Trophoblast cell (in vitro differentiated cells and primary cell): Measurements from ENCODE around the gene CIAO2B.

ENCODE experiments used
- DNase-seq, 2 donors: peaks; one replicate each; pipeline ENCODE4 v3.0.0-alpha.2; 2016
- H2AFZ ChIP-seq: 2 replicates; pipeline ENCODE4 v1.6.1; 2013; ENCODE audit warnings: low read length, moderate library complexity, mild to moderate bottlenecking; ENCODE audit not compliant: insufficient read depth, poor library complexity
- H2AK5ac ChIP-seq: 2 replicates; pipeline ENCODE4 v1.6.1; 2013; ENCODE audit warnings: mild to moderate bottlenecking, low read length
- H2BK120ac ChIP-seq: 2 replicates; pipeline ENCODE4 v1.6.1; 2013; ENCODE audit warnings: low read length, mild to moderate bottlenecking, moderate library complexity; ENCODE audit not compliant: insufficient read depth, poor library complexity
- H2BK12ac ChIP-seq: 2 replicates; pipeline ENCODE4 v1.6.1; 2013; ENCODE audit warnings: mild to moderate bottlenecking, low read length, moderate library complexity
- H2BK5ac ChIP-seq: 2 replicates; pipeline ENCODE4 v1.6.1; 2013; ENCODE audit warnings: low read length, low read depth, moderate library complexity, mild to moderate bottlenecking; ENCODE audit not compliant: poor library complexity
- H3K14ac ChIP-seq: 2 replicates; pipeline ENCODE4 v1.6.1; 2013; ENCODE audit warnings: mild to moderate bottlenecking, low read length
- H3K18ac ChIP-seq: 2 replicates; pipeline ENCODE4 v1.6.1; 2013; ENCODE audit warnings: mild to moderate bottlenecking, low read length
- H3K23ac ChIP-seq: 2 replicates; pipeline ENCODE4 v1.6.1; 2013; ENCODE audit warnings: low read length
- H3K27ac ChIP-seq: 2 replicates; pipeline ENCODE4 v1.5.1; 2013; ENCODE audit warnings: low read depth, mild to moderate bottlenecking, inconsistent platforms, low read length, moderate library complexity
- H3K27me3 ChIP-seq: 2 replicates; pipeline ENCODE4 v1.6.1; 2013; ENCODE audit warnings: inconsistent platforms, mild to moderate bottlenecking, low read length, moderate library complexity; ENCODE audit not compliant: insufficient read depth
- H3K36me3 ChIP-seq, 2 experiments: 1 replicate in 1 of 2; 2 replicates in 1 of 2; pipeline ENCODE4 v1.6.1; 2013; ENCODE audit warnings: low read length in 2 of 2, mild to moderate bottlenecking in 2 of 2, moderate library complexity in 1 of 2; ENCODE audit not compliant: insufficient read depth in 2 of 2, control insufficient read depth in 1 of 2
- H3K4ac ChIP-seq: 2 replicates; pipeline ENCODE4 v1.6.1; 2013; ENCODE audit warnings: low read depth, mild to moderate bottlenecking, low read length, moderate library complexity
- H3K4me1 ChIP-seq, 2 experiments: 1 replicate in 1 of 2; 2 replicates in 1 of 2; pipeline ENCODE4 v1.6.1; 2013; ENCODE audit warnings: low read length in 2 of 2, mild to moderate bottlenecking in 2 of 2, moderate library complexity in 1 of 2; ENCODE audit not compliant: insufficient read depth in 2 of 2, control insufficient read depth in 1 of 2
- H3K4me2 ChIP-seq: 2 replicates; pipeline ENCODE4 v1.6.1; 2013; ENCODE audit warnings: inconsistent platforms, mild to moderate bottlenecking, low read length, moderate library complexity
- H3K4me3 ChIP-seq: 2 replicates; pipeline ENCODE4 v1.5.1; 2013; ENCODE audit warnings: mild to moderate bottlenecking, low read depth, low read length, inconsistent platforms
- H3K79me1 ChIP-seq: one replicate; pipeline ENCODE4 v1.6.1; 2013; ENCODE audit warnings: low read length
- H3K79me2 ChIP-seq: 2 replicates; pipeline ENCODE4 v1.6.1; 2013; ENCODE audit warnings: low read length, mild to moderate bottlenecking; ENCODE audit not compliant: control insufficient read depth, insufficient read depth, poor library complexity
- H3K9ac ChIP-seq: 2 replicates; pipeline ENCODE4 v1.6.1; 2013; ENCODE audit warnings: mild to moderate bottlenecking, low read length
- H3K9me3 ChIP-seq: 2 replicates; pipeline ENCODE4 v1.6.1; 2013; ENCODE audit warnings: low read depth, mild to moderate bottlenecking, control low read depth, inconsistent platforms, low read length; ENCODE audit not compliant: insufficient read depth
- H4K12ac ChIP-seq: 2 replicates; pipeline ENCODE4 v1.6.1; 2013; ENCODE audit warnings: low read depth, mild to moderate bottlenecking, low read length, moderate library complexity
- H4K8ac ChIP-seq: 2 replicates; pipeline ENCODE4 v1.6.1; 2013; ENCODE audit warnings: low read depth, mild to moderate bottlenecking, low read length, moderate library complexity
- H4K91ac ChIP-seq: one replicate; pipeline ENCODE4 v1.6.1; 2013; ENCODE audit warnings: low read depth, mild to moderate bottlenecking, low read length, moderate library complexity
- WGBS: extraction: QIAGEN DNeasy Blood & Tissue Kit; methylation state at CpG from one replicate; pipeline ENCODE4 v1.1.7; 2013; ENCODE audit warnings: missing lambda C conversion rate; ENCODE audit not compliant: insufficient read length, insufficient coverage; ENCODE audit errors: extremely low coverage; 5-methylcytosine and 5-hydroxymethylcytosine counted together

Gene CIAO2B

GRCh38 chr16:66894055-66894454 is 40.1 kb downstream of the CIAO2B start:
- Histone ChIP-seq H3K27ac (no peak overlapping the region), H4K8ac (no peak overlapping the region), H3K18ac (no peak overlapping the region), H3K36me3 (peaks cover 2 to 5% of the 10 kb centered on the region in 2 experiments), H3K79me2 (no peaks in the 10 kb centered on the region), H3K4me2 (no peak overlapping the region), H3K14ac (no peak overlapping the region), H3K79me1 (no peaks in the 10 kb centered on the region), H3K4ac (no peak overlapping the region), H3K4me3 (no peak overlapping the region), H3K9ac (no peak overlapping the region), H2AK5ac (no peak overlapping the region), H2BK120ac (no peak overlapping the region), H2BK12ac (no peak overlapping the region), H3K9me3 (peaks cover 2% of the 10 kb centered on the region), H4K12ac (no peak overlapping the region), H2AFZ (no peak overlapping the region), H3K27me3 (no peaks in the 10 kb centered on the region), H2BK5ac (no peak overlapping the region), H4K91ac (no peak overlapping the region), H3K23ac (no peak overlapping the region), H3K4me1 (peaks cover 0 to 2% of the 10 kb centered on the region in 2 experiments)
- WGBS: no CpG with 5 or more reads among the region's 2 CpGs
- DNase-seq: no peak

- no peak overlapping the region for H2AK5ac ChIP-seq
- WGBS: no CpG with 5 or more reads among the region's 6 CpGs
- H3K27me3 ChIP-seq: no peaks in the 10 kb centered on the region
- H3K14ac ChIP-seq: no peak overlapping the region
- H4K12ac ChIP-seq: no peak overlapping the region
- H3K4me3 ChIP-seq: no peak overlapping the region
- no peak overlapping the region for H2BK120ac ChIP-seq
- H3K79me2 ChIP-seq: no peaks in the 10 kb centered on the region
- no peak overlapping the region for H2AFZ ChIP-seq
- no peak overlapping the region for H4K8ac ChIP-seq
- no peak overlapping the region for H2BK12ac ChIP-seq
- no peaks in the 10 kb centered on the region for H3K79me1 ChIP-seq
- no peak overlapping the region for H4K91ac ChIP-seq
- H3K9me3 ChIP-seq: peaks cover 2% of the 10 kb centered on the region
- DNase-seq: no peak
- H3K23ac ChIP-seq: no peak overlapping the region
- H3K4me2 ChIP-seq: no peak overlapping the region
- no peak overlapping the region for H3K9ac ChIP-seq
- no peak overlapping the region for H3K18ac ChIP-seq
- H3K4ac ChIP-seq: no peak overlapping the region
- H3K27ac ChIP-seq: no peak overlapping the region
- no peak overlapping the region for H2BK5ac ChIP-seq
- peaks cover 2 to 5% of the 10 kb centered on the region in 2 experiments for H3K36me3 ChIP-seq
- peaks cover 0 to 7% of the 10 kb centered on the region in 2 experiments for H3K4me1 ChIP-seq
Measured at GRCh38 chr16:66891797-66892196, 42.4 kb downstream of the CIAO2B start.

- no peak overlapping the region for H4K91ac ChIP-seq
- H2AK5ac ChIP-seq: no peak overlapping the region
- H4K8ac ChIP-seq: no peak overlapping the region
- H3K9ac ChIP-seq: no peak overlapping the region
- H3K23ac ChIP-seq: no peak overlapping the region
- H3K4me2 ChIP-seq: no peak overlapping the region
- H2BK120ac ChIP-seq: no peak overlapping the region
- no peaks in the 10 kb centered on the region for H3K79me2 ChIP-seq
- H3K27ac ChIP-seq: no peak overlapping the region
- no peak overlapping the region for H2BK12ac ChIP-seq
- H3K18ac ChIP-seq: no peak overlapping the region
- H3K4ac ChIP-seq: no peak overlapping the region
- H2AFZ ChIP-seq: no peak overlapping the region
- DNase-seq: no peak
- no peaks in the 10 kb centered on the region for H3K27me3 ChIP-seq
- no peak overlapping the region for H3K14ac ChIP-seq
- H3K79me1 ChIP-seq: no peaks in the 10 kb centered on the region
- H2BK5ac ChIP-seq: no peak overlapping the region
- peaks cover 0 to 10% of the 10 kb centered on the region in 2 experiments for H3K4me1 ChIP-seq
- H3K4me3 ChIP-seq: no peak overlapping the region
- peaks cover 2 to 5% of the 10 kb centered on the region in 2 experiments for H3K36me3 ChIP-seq
- peaks cover 2% of the 10 kb centered on the region for H3K9me3 ChIP-seq
- WGBS: no CpG with 5 or more reads among the region's 4 CpGs
- no peak overlapping the region for H4K12ac ChIP-seq
Measured at GRCh38 chr16:66891360-66891759, 42.8 kb downstream of the CIAO2B start.

- Histone ChIP-seq H3K4me2 (no peak overlapping the region), H2BK120ac (no peak overlapping the region), H3K9me3 (peaks cover 2% of the 10 kb centered on the region), H4K8ac (no peak overlapping the region), H2AFZ (no peak overlapping the region), H2BK12ac (no peak overlapping the region), H3K9ac (no peak overlapping the region), H4K91ac (no peak overlapping the region), H3K79me1 (no peaks in the 10 kb centered on the region), H3K27ac (no peak overlapping the region), H3K4me3 (no peak overlapping the region), H2AK5ac (no peak overlapping the region), H3K27me3 (no peaks in the 10 kb centered on the region), H3K36me3 (peaks cover 2 to 5% of the 10 kb centered on the region in 2 experiments), H4K12ac (no peak overlapping the region), H3K18ac (no peak overlapping the region), H3K23ac (no peak overlapping the region), H3K79me2 (no peaks in the 10 kb centered on the region), H3K4me1 (peaks cover 0 to 10% of the 10 kb centered on the region in 2 experiments), H3K14ac (no peak overlapping the region), H3K4ac (no peak overlapping the region), H2BK5ac (no peak overlapping the region)
- no peak for DNase-seq
- WGBS: no CpG with 5 or more reads among the region's 2 CpGs
Measured at GRCh38 chr16:66890799-66891198, 43.4 kb downstream of the CIAO2B start.
